ENCODE measurements around the gene PRKAG2. TPM values are rescaled to one million over a fixed set of nuclear protein-coding genes. Genes with fewer than 3 reads are reported as not detected.

The PRKAG2 gene
- total RNA-seq, 1 donor from 2014 or later, result 120 TPM

DNA sequence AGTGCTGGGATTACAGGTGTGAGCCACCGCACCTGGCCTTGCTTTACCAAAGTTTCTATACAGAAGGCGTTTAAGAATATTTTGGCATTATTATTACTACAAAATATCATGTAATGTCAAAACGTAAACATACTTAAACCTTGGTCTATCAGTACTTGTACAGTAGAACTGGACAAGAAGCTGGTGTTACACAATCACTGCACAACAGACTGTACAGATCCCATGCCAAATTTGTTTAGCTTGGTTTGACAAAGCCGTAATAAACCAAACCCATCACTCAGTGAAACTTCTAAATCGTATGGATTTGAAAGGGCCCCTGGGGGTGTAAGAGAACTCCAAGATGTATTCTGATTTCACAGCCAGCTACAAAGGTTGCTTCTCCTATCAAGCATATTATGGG, 305.4 kb downstream of the PRKAG2 start:
- intact Hi-C loops (cut with DNase I), result no loop called here
- DNase-seq (no peak), ATAC-seq (ENCODE audit: poor library complexity) (no peak)

DNA sequence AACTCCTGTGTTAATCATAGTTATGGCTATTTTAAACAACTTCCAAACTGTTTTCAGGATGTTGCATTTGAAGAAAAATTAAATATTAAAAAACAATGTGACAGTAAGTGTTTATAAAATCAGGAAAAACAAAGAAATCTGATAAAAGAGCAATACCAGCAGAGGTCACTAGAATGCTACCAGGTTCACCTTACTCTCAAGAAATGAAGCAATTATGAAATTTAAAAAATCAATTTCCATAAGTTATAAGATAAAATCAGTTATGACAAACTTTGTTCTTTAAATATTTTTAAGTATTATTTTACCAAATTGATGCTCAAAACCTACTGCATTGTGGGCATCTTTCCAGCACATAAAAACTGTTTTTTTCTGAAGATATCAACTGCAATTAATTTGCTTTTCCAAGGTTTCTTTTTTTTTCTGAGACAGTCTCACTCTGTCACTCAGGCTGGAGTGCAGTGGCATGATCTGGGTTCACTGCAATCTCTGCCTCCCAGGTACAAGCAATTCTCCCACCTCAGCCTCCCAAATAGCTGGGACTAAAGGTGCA, 306.5 kb downstream of the PRKAG2 start:
- intact Hi-C loops (cut with DNase I), result no loop called here
- no peak for ATAC-seq (ENCODE audit: poor library complexity)
- no peak for DNase-seq

- ATAC-seq (ENCODE audit: poor library complexity) (no peak), DNase-seq (no peak)
- intact Hi-C loops (cut with DNase I), result no loop called here
These were observed 307.7 kb downstream of the PRKAG2 start for GRCh38 chr7:151568956-151569940.

DNA sequence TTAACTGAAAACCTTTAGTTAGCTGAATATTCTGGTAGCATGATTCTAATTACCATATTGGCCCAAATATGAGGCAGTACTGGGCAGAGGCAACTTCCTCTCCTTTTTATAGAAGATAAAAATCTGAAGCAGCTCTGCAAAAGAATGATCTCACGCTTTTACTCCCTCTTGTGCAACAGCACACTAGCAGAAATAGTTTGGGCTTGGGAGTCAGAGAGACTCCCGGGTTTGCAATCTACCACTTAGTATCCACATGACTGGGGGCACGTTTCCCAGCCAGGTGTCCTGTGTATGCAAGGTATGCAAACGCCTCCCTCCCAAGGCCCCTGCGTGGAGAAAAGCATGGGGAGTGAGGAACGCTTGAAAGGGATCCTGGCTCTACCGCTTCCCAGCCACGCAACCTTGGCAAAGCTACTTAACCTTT, 310.0 kb downstream of the PRKAG2 start:
- no peak for DNase-seq
- peak; percentile 68 for ATAC-seq (ENCODE audit: poor library complexity)
- intact Hi-C loops (cut with DNase I), result no loop called here

- intact Hi-C loops (cut with DNase I), result no loop called here
These were observed 311.4 kb downstream of the PRKAG2 start for GRCh38 chr7:151565541-151565940.

GRCh38 chr7:151560243-151560642, 316.7 kb downstream of the PRKAG2 start:
- no peak for ATAC-seq (ENCODE audit: poor library complexity)
- intact Hi-C loops (cut with DNase I), result no loop called here
- DNase-seq, result no peak

More at GRCh38 chr7:151565541-151565940, 311.4 kb downstream of the PRKAG2 start:
- no peak for DNase-seq
- no peak for ATAC-seq (ENCODE audit: poor library complexity)

- no peak for DNase-seq
- ATAC-seq (ENCODE audit: poor library complexity), result no peak
- intact Hi-C loops (cut with DNase I), result loop anchor here (10.0 kb wide), 1 partner anchor 195 kb away; no protein-coding TSS in a partner anchor
These were observed 317.2 kb downstream of the PRKAG2 start for GRCh38 chr7:151559557-151560183.

- ATAC-seq (ENCODE audit: poor library complexity), result no peak
- intact Hi-C loops (cut with DNase I), result loop anchor here (10.0 kb wide), 1 partner anchor 196 kb away; no protein-coding TSS in a partner anchor
- DNase-seq, result no peak
These were observed 318.3 kb downstream of the PRKAG2 start for GRCh38 chr7:151558575-151558974.

DNA sequence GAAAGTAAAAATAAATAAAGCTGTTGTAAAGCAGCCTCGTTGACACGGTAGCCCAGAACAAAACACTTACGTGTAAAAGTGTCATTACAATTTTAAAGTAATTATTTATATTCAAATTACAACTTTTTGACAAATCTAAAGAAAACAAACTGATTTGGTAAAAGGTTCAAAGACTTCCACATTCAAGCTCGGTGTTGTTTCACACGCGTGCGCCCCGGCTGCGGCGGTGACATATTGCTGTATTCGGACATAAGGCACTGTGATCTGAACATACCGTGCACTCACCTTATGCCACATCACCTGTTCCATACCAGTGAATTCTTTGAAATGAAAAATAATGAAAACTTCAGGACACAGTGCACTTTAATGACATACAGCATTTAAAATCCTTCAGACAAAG, 320.3 kb downstream of the PRKAG2 start:
- DNase-seq, result no peak
- ATAC-seq (ENCODE audit: poor library complexity), result no peak
- intact Hi-C loops (cut with DNase I), result loop anchor here (10.0 kb wide), 1 partner anchor 198 kb away; no protein-coding TSS in a partner anchor

GRCh38 chr7:151553356-151553755, 323.6 kb downstream of the PRKAG2 start:
- ATAC-seq (ENCODE audit: poor library complexity) (peak; percentile 18), DNase-seq (no peak)

DNA sequence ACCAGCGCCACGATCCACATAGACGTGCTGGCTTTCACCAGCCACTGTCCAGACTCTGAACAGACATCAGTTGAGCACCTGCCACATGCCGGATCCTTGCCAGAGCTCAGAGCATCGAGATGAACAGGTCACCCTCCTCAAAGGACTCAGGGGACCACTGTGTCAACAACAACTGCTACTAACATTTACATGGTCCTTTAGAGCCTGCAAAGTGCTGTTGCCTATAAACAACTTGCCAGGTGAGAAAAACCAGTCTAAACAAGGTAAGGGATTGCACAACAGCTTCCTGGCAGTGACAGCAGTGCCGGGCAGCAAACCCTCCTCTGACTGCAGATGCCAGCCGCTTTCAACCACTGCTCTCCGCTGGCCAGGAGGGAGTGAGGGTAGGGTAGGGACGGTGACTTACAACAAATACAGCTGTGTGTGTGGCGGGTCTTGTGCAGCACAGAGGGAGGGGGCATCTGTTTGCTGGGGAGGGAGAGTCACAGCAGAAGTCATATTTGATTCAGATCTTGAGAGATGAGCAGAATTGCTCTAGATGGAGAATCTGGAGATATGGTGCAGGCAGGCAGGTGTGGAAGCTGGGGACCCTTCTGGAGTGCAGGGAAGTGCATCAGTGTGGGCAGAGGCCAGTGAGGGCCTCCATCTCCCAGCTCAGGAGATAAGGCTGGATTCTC, 324.4 kb downstream of the PRKAG2 start:
- intact Hi-C loops (cut with DNase I), result loop anchor here (10.0 kb wide), 1 partner anchor 202 kb away; no protein-coding TSS in a partner anchor
- ATAC-seq (ENCODE audit: poor library complexity) (peak; percentile 85), DNase-seq (peak; percentile 58)

More at GRCh38 chr7:151553356-151553755, 323.6 kb downstream of the PRKAG2 start:
- intact Hi-C loops (cut with DNase I), result loop anchor here (10.0 kb wide), 1 partner anchor 201 kb away; no protein-coding TSS in a partner anchor

GRCh38 chr7:151551820-151552219, 325.1 kb downstream of the PRKAG2 start:
- no peak for ATAC-seq (ENCODE audit: poor library complexity)
- intact Hi-C loops (cut with DNase I), result loop anchor here (10.0 kb wide), 1 partner anchor 203 kb away; no protein-coding TSS in a partner anchor

DNA sequence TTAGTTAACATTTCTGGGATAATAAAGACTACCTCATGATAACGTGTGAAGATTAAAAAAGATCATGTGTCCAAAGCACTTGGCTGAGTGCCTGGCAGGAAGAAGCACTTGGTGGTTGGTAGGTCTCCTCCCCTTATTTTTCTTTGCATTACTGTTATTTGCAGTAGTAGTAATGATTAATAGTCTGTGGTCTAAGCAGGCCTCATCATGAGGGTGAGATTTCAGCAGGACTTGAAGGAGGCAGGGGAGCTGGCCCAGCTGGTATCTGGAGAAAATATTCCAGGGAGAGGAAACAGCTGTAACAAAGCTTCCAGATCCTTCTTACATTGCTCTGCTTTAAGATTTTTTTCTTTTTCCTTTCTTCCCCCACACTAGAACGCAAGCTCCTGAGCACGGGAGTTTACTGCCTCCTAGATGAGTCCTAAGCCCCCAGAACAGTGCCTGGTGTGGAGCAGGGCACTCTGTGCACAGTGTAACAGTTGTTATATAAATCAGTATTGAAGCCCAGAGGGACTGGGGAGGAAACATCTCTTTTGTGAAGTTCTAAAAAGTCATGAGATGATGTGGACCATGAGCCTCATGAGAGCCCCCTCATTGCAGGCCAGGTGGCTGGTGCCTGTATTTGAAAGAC, 326.1 kb downstream of the PRKAG2 start:
- intact Hi-C loops (cut with DNase I), result loop anchor here (10.0 kb wide), 1 partner anchor 204 kb away; no protein-coding TSS in a partner anchor
- ATAC-seq (ENCODE audit: poor library complexity), result no peak
- DNase-seq, result no peak

More at GRCh38 chr7:151551820-151552219, 325.1 kb downstream of the PRKAG2 start:
- DNase-seq, result no peak

GRCh38 chr7:151549644-151550043, 327.3 kb downstream of the PRKAG2 start:
- DNase-seq (no peak), ATAC-seq (ENCODE audit: poor library complexity) (no peak)
- intact Hi-C loops (cut with DNase I), result loop anchor here (10.0 kb wide), 1 partner anchor 205 kb away; no protein-coding TSS in a partner anchor

DNA sequence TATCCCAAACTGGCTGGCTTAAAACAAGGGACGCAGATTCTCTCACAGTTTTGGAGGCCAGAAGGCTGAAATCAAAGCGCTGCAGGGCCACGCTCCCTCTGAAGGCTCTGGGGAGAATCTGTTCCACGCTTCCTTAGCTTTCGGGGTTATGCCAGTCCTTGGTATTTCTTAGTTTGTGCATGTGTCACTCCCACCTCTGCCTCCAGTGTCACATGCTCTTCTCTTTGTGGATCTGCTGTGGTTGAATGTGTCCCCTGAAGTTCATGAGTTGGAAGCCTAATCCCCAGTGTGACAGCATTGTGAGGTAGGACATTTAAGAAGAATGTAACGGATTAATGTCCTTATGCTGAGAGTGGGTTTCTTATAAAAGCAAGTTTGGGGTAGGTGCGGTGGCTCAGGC, 327.8 kb downstream of the PRKAG2 start:
- DNase-seq (no peak), ATAC-seq (ENCODE audit: poor library complexity) (no peak)
- intact Hi-C loops (cut with DNase I), result no loop called here

GRCh38 chr7:151544183-151544582, 332.7 kb downstream of the PRKAG2 start:
- intact Hi-C loops (cut with DNase I), result no loop called here
- ATAC-seq (ENCODE audit: poor library complexity), result no peak
- no peak for DNase-seq

- intact Hi-C loops (cut with DNase I), result no loop called here
- no peak for DNase-seq
- no peak for ATAC-seq (ENCODE audit: poor library complexity)
These were observed 334.2 kb downstream of the PRKAG2 start for GRCh38 chr7:151542606-151543130.
